WTC11 (cell line): ENCODE measurements around the gene OR51B5. TPM values are rescaled to one million over a fixed set of nuclear protein-coding genes. Genes with fewer than 3 reads are reported as not detected.
A peak's percentile ranks its signal among the peaks of the same experiment; 100 is the strongest.

Source experiments
- ATAC-seq: fragments of 200-7000 bp; cut with Tn5 transposase; 2 replicates; pipeline ENCODE4 v1.10.0; 2021; ENCODE audit warnings: mild to moderate bottlenecking, moderate library complexity
- CTCF ChIA-PET: fragments of 300-600 bp; sonication (Branson Sonifier 250); formaldehyde crosslinking; loops from one replicate; lab custom pipeline; 2021; ENCODE audit warnings: antibody characterized with exemption; lab: Charles Lee
- POLR2A ChIA-PET: fragments of 350-600 bp; sonication (Branson Sonifier 250); formaldehyde crosslinking; loops from one replicate; lab custom pipeline; 2021; ENCODE audit warnings: antibody characterized with exemption; lab: Charles Lee
- DNase-seq: peaks from one replicate; pipeline ENCODE4 v3.0.0; 2021; ENCODE audit warnings: low spot score
- H3K27ac Mint-ChIP-seq: 2 replicates; pipeline ENCODE4 v1.8.0; 2021; ENCODE audit warnings: mixed read lengths
- H3K27me3 Mint-ChIP-seq: 2 replicates; pipeline ENCODE4 v1.8.0; 2021; ENCODE audit warnings: low read depth, mild to moderate bottlenecking, moderate library complexity, mixed read lengths
- H3K36me3 Mint-ChIP-seq: 2 replicates; pipeline ENCODE4 v1.8.0; 2021; ENCODE audit warnings: mixed read lengths
- H3K4me1 Mint-ChIP-seq: 2 replicates; pipeline ENCODE4 v1.8.0; 2022; ENCODE audit warnings: mixed read lengths
- H3K4me3 Mint-ChIP-seq: 2 replicates; pipeline ENCODE4 v1.8.0; 2021; ENCODE audit warnings: mild to moderate bottlenecking, moderate library complexity, mixed read lengths
- H3K9me3 Mint-ChIP-seq: 2 replicates; pipeline ENCODE4 v1.8.0; 2021; ENCODE audit warnings: mixed read lengths
- AFF4 ChIP-seq: sonication (generic); formaldehyde crosslinking; IDR thresholded peaks from 2 replicates; pipeline ENCODE4 v1.8.1; 2023; ENCODE audit warnings: mild to moderate bottlenecking, missing genetic modification reagents, borderline replicate concordance
- ATF1 ChIP-seq: sonication (generic); formaldehyde crosslinking; IDR thresholded peaks from 2 replicates; pipeline ENCODE4 v1.8.1; 2023; ENCODE audit warnings: mild to moderate bottlenecking, moderate library complexity, missing genetic modification reagents
- CBFB ChIP-seq: sonication (generic); formaldehyde crosslinking; IDR thresholded peaks from 2 replicates; pipeline ENCODE4 v1.8.1; 2022; ENCODE audit warnings: mild to moderate bottlenecking, low read depth, missing genetic modification reagents
- CREB1 ChIP-seq: sonication (generic); formaldehyde crosslinking; IDR thresholded peaks from 2 replicates; pipeline ENCODE4 v1.8.0; 2023; ENCODE audit warnings: mild to moderate bottlenecking, missing genetic modification reagents
- ELF4 ChIP-seq: sonication (generic); formaldehyde crosslinking; IDR thresholded peaks from 2 replicates; pipeline ENCODE4 v1.8.1; 2022; ENCODE audit warnings: low read depth, mild to moderate bottlenecking, moderate library complexity, missing genetic modification reagents
- ETV6 ChIP-seq: sonication (generic); formaldehyde crosslinking; IDR thresholded peaks from 2 replicates; pipeline ENCODE4 v1.8.1; 2022; ENCODE audit warnings: mild to moderate bottlenecking, missing genetic modification reagents
- GTF2I ChIP-seq: fragments of 250-450 bp; sonication (Bioruptor Pico); conservative IDR thresholded peaks from 2 replicates; pipeline ENCODE4 v1.4.0; 2021; ENCODE audit warnings: mild to moderate bottlenecking
- HMGA2 ChIP-seq: fragments of 250-450 bp; sonication (Bioruptor Pico); IDR thresholded peaks from 2 replicates; pipeline ENCODE4 v1.4.0; 2021; ENCODE audit warnings: mild to moderate bottlenecking, moderate library complexity
- IRF2 ChIP-seq: sonication (generic); formaldehyde crosslinking; IDR thresholded peaks from 2 replicates; pipeline ENCODE4 v1.8.0; 2022; ENCODE audit warnings: low read depth, missing genetic modification reagents, borderline replicate concordance
- JUN ChIP-seq: sonication (generic); formaldehyde crosslinking; IDR thresholded peaks from 2 replicates; pipeline ENCODE4 v1.8.0; 2023; ENCODE audit warnings: mild to moderate bottlenecking, missing genetic modification reagents
- MAX ChIP-seq: sonication (generic); formaldehyde crosslinking; IDR thresholded peaks from 2 replicates; pipeline ENCODE4 v1.8.0; 2022; ENCODE audit warnings: mild to moderate bottlenecking, missing genetic modification reagents
- NR1H2 ChIP-seq: sonication (generic); formaldehyde crosslinking; IDR thresholded peaks from 2 replicates; pipeline ENCODE4 v1.9.0; 2021; ENCODE audit warnings: mild to moderate bottlenecking, moderate library complexity, missing genetic modification reagents
- RELA ChIP-seq: sonication (generic); formaldehyde crosslinking; IDR thresholded peaks from 2 replicates; pipeline ENCODE4 v1.8.1; 2022; ENCODE audit warnings: missing genetic modification reagents, mild to moderate bottlenecking, borderline replicate concordance
- RORB ChIP-seq: fragments of 250-450 bp; sonication (Bioruptor Pico); IDR thresholded peaks from 2 replicates; pipeline ENCODE4 v1.9.0; 2021; ENCODE audit warnings: mild to moderate bottlenecking
- TEAD1 ChIP-seq: sonication (generic); formaldehyde crosslinking; IDR thresholded peaks from 2 replicates; pipeline ENCODE4 v1.8.0; 2022; ENCODE audit warnings: mild to moderate bottlenecking, missing genetic modification reagents
- TEAD4 ChIP-seq: sonication (generic); formaldehyde crosslinking; IDR thresholded peaks from 2 replicates; pipeline ENCODE4 v1.8.0; 2022; ENCODE audit warnings: mild to moderate bottlenecking, missing genetic modification reagents
- USF1 ChIP-seq: sonication (generic); formaldehyde crosslinking; IDR thresholded peaks from 2 replicates; pipeline ENCODE4 v1.8.0; 2022; ENCODE audit warnings: mild to moderate bottlenecking, missing genetic modification reagents
- ZBTB21 ChIP-seq: sonication (generic); formaldehyde crosslinking; IDR thresholded peaks from 2 replicates; pipeline ENCODE4 v1.8.1; 2023; ENCODE audit warnings: mild to moderate bottlenecking, missing genetic modification reagents, borderline replicate concordance
- ZNF121 ChIP-seq: sonication (generic); formaldehyde crosslinking; IDR thresholded peaks from 2 replicates; pipeline ENCODE4 v1.8.0; 2023; ENCODE audit warnings: missing genetic modification reagents
- ZNF263 ChIP-seq: sonication (generic); formaldehyde crosslinking; IDR thresholded peaks from 2 replicates; pipeline ENCODE4 v1.8.1; 2022; ENCODE audit warnings: low read depth, mild to moderate bottlenecking, moderate library complexity, missing genetic modification reagents
- ZNF423 ChIP-seq: fragments of 250-450 bp; sonication (Bioruptor Pico); IDR thresholded peaks from 2 replicates; pipeline ENCODE4 v2.1.2; 2022; ENCODE audit warnings: mild to moderate bottlenecking, moderate library complexity
- total RNA-seq: library from RNA; stranded (reverse); gene quantifications from 3 replicates; pipeline ENCODE4 v1.2.3, GENCODE V29; 2021
- TF ChIP-seq, protein P1 (sequence below): sonication (generic); formaldehyde crosslinking; IDR thresholded peaks from 2 replicates; pipeline ENCODE4 v1.8.1; 2022; ENCODE audit warnings: low read depth, mild to moderate bottlenecking, moderate library complexity, missing genetic modification reagents, borderline replicate concordance
- TF ChIP-seq, protein P2 (sequence below): sonication (generic); formaldehyde crosslinking; IDR thresholded peaks from 2 replicates; pipeline ENCODE4 v1.8.0; 2023; ENCODE audit warnings: mild to moderate bottlenecking, missing genetic modification reagents
- TF ChIP-seq, protein P3 (sequence below): sonication (generic); formaldehyde crosslinking; IDR thresholded peaks from 2 replicates; pipeline ENCODE4 v1.8.1; 2023; ENCODE audit warnings: mild to moderate bottlenecking, moderate library complexity, missing genetic modification reagents

OR51B5 gene
- total RNA-seq, 1 experiment from 2014 or later, result 0.26 TPM

DNA sequence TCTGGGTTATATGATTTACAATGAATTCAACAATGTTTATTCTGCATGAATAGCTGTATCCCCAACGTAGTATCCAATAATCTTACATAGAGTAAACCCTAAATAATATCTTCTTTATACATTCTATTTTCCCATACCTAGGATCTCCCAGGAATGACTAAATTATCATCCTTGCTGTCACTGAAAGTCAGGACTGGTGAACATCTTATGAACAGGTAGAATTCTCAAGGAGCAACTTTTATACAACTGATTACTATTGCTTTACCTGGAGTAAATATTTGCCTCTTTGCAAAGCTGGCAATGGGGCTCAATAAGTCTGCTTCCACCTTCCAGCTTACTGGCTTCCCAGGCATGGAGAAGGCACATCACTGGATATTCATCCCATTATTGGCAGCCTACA, 7.9 kb upstream of the OR51B5 start, which contains the start of gene OR51B6 (continued):
- TF ChIP-seq, protein P1, sequence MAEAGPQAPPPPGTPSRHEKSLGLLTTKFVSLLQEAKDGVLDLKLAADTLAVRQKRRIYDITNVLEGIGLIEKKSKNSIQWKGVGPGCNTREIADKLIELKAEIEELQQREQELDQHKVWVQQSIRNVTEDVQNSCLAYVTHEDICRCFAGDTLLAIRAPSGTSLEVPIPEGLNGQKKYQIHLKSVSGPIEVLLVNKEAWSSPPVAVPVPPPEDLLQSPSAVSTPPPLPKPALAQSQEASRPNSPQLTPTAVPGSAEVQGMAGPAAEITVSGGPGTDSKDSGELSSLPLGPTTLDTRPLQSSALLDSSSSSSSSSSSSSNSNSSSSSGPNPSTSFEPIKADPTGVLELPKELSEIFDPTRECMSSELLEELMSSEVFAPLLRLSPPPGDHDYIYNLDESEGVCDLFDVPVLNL (CRISPR knock-in tag), result no peak
- TF ChIP-seq TEAD4, result no peak
- no peak for TF ChIP-seq ZNF423 (CRISPR knock-in tag)
- no peak for TF ChIP-seq RELA (CRISPR knock-in tag)
- TF ChIP-seq ATF1 (CRISPR knock-in tag), result no peak

GRCh38 chr11:5349550-5349949, 6.2 kb upstream of the OR51B5 start:
- H3K4me3 Mint-ChIP-seq, result no peak overlapping the region
- ATAC-seq, result no peak
- POLR2A ChIA-PET, result no interaction called here
- TF ChIP-seq USF1 (no peak), MAX (CRISPR knock-in tag) (no peak), TEAD1 (no peak), ETV6 (no peak), GTF2I (CRISPR knock-in tag) (no peak), JUN (no peak), CBFB (CRISPR knock-in tag) (no peak), RORB (CRISPR knock-in tag) (no peak)
- CTCF ChIA-PET, result interaction anchor here (0.7 kb wide), 1 partner anchor 17 kb away, joined by 3 read pairs; no protein-coding TSS in a partner anchor
- no peaks in the 10 kb centered on the region; the same call in 1 of the 2 replicates for H3K27me3 Mint-ChIP-seq
- no peaks in the 10 kb centered on the region for H3K9me3 Mint-ChIP-seq
- H3K4me1 Mint-ChIP-seq, result peaks cover 21% of the 10 kb centered on the region
- no peak for DNase-seq
- H3K27ac Mint-ChIP-seq, result no peak overlapping the region
- H3K36me3 Mint-ChIP-seq, result no peaks in the 10 kb centered on the region

DNA sequence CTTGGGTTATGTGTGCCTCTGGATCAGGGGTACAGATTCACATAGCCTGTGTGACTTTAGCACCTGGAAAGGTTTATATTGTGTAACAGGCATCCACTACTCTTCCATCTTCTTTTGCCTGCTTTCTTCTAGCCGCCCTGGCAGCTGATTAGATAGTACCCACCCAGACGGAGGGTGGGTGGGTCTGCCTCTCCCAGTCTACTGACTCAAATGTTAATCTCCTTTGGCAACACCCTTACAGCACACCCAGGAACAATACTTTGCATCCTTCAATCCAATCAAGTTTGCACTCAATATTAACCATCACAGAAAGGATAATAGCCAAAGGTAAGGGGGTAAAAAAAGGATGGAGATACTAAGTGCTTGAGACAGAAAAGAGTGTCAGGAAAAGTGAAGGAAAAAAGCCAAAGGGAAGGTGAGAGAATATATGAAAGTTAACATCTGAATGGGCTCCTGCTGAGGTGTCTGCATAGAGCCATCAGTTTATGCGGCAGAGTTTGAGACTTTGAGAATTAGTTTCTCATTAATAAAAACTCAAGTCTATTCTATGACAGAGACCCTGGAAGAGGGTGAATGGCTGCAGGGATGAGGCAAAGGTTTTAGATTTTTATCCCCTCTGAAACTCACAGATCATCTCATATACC, 5.3 kb upstream of the OR51B5 start:
- ChIA-PET CTCF (no interaction called here), POLR2A (no interaction called here)
- H3K27me3 Mint-ChIP-seq, result no peaks in the 10 kb centered on the region; the same call in 1 of the 2 replicates
- H3K9me3 Mint-ChIP-seq, result no peaks in the 10 kb centered on the region
- H3K36me3 Mint-ChIP-seq, result no peaks in the 10 kb centered on the region
- ATAC-seq (peak; percentile 75), DNase-seq (no peak)
- peaks cover 26% of the 10 kb centered on the region for H3K4me1 Mint-ChIP-seq
- TF ChIP-seq ZNF121 (CRISPR knock-in tag) (no peak), AFF4 (CRISPR knock-in tag) (no peak), HMGA2 (CRISPR knock-in tag) (no peak), NR1H2 (CRISPR knock-in tag) (no peak), CREB1 (no peak), ZNF263 (CRISPR knock-in tag) (no peak), ZBTB21 (CRISPR knock-in tag) (no peak), ELF4 (no peak), IRF2 (CRISPR knock-in tag) (no peak)
- TF ChIP-seq, protein P2, sequence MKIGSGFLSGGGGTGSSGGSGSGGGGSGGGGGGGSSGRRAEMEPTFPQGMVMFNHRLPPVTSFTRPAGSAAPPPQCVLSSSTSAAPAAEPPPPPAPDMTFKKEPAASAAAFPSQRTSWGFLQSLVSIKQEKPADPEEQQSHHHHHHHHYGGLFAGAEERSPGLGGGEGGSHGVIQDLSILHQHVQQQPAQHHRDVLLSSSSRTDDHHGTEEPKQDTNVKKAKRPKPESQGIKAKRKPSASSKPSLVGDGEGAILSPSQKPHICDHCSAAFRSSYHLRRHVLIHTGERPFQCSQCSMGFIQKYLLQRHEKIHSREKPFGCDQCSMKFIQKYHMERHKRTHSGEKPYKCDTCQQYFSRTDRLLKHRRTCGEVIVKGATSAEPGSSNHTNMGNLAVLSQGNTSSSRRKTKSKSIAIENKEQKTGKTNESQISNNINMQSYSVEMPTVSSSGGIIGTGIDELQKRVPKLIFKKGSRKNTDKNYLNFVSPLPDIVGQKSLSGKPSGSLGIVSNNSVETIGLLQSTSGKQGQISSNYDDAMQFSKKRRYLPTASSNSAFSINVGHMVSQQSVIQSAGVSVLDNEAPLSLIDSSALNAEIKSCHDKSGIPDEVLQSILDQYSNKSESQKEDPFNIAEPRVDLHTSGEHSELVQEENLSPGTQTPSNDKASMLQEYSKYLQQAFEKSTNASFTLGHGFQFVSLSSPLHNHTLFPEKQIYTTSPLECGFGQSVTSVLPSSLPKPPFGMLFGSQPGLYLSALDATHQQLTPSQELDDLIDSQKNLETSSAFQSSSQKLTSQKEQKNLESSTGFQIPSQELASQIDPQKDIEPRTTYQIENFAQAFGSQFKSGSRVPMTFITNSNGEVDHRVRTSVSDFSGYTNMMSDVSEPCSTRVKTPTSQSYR (CRISPR knock-in tag), result no peak
- TF ChIP-seq, protein P3, sequence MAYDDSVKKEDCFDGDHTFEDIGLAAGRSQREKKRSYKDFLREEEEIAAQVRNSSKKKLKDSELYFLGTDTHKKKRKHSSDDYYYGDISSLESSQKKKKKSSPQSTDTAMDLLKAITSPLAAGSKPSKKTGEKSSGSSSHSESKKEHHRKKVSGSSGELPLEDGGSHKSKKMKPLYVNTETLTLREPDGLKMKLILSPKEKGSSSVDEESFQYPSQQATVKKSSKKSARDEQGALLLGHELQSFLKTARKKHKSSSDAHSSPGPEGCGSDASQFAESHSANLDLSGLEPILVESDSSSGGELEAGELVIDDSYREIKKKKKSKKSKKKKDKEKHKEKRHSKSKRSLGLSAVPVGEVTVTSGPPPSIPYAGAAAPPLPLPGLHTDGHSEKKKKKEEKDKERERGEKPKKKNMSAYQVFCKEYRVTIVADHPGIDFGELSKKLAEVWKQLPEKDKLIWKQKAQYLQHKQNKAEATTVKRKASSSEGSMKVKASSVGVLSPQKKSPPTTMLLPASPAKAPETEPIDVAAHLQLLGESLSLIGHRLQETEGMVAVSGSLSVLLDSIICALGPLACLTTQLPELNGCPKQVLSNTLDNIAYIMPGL (CRISPR knock-in tag), result no peak
- no peak overlapping the region for H3K27ac Mint-ChIP-seq
- H3K4me3 Mint-ChIP-seq, result peak overlapping the region; percentile 8; the same call in 1 of the 2 replicates
